Fibroblast of pulmonary artery (primary cell): ENCODE data around the gene SUPT7L.

Experiments used
- DNase-seq: peaks from one replicate; pipeline ENCODE4 v3.0.0-alpha.2; 2010; ENCODE audit warnings: low read depth
- H3K4me3 ChIP-seq: replicated peaks from 2 replicates; pipeline ENCODE4 v1.5.1; 2011; ENCODE audit warnings: low read depth, mild to moderate bottlenecking, control low read depth, low read length, moderate library complexity
- CTCF ChIP-seq: IDR thresholded peaks from 2 replicates; pipeline ENCODE4 v1.5.1; 2011; ENCODE audit warnings: mild to moderate bottlenecking, control low read depth, low read length, inconsistent platforms; ENCODE audit errors: missing control alignments

Gene SUPT7L

GRCh38 chr2:27663285-27664153 is at the start of gene SUPT7L, which contains the start of gene SLC4A1AP:
Gene SUPT7L, minus strand, starts transcription at chr2:27663614. Its CDS starts 1,422 bp downstream, at chr2:27662192.
Gene SLC4A1AP, plus strand, starts transcription at chr2:27663889. Its CDS starts 26 bp downstream, at chr2:27663915.
- peak; percentile 89 for DNase-seq
- H3K4me3 ChIP-seq, result peak within 1 kb of the TSS; percentile 90
- no peak for TF ChIP-seq CTCF

- H3K4me3 ChIP-seq, result no peak overlapping the region
- DNase-seq, result no peak
- no peak for TF ChIP-seq CTCF
Observed at GRCh38 chr2:27713201-27713600, 49.8 kb upstream of the SUPT7L start.

GRCh38 chr2:27712522-27712921 is 49.1 kb upstream of the SUPT7L start:
- TF ChIP-seq CTCF, result no peak
- H3K4me3 ChIP-seq, result no peak overlapping the region
- no peak for DNase-seq

GRCh38 chr2:27711804-27712203 is 48.4 kb upstream of the SUPT7L start:
- TF ChIP-seq CTCF, result no peak
- H3K4me3 ChIP-seq, result no peak overlapping the region
- no peak for DNase-seq

- DNase-seq, result peak; percentile 82
- TF ChIP-seq CTCF, result no peak
- no peak overlapping the region for H3K4me3 ChIP-seq
Observed at GRCh38 chr2:27710640-27711430, 47.4 kb upstream of the SUPT7L start.

GRCh38 chr2:27709960-27710575 is 46.7 kb upstream of the SUPT7L start:
- DNase-seq, result no peak
- no peak for TF ChIP-seq CTCF
- H3K4me3 ChIP-seq, result no peak overlapping the region
